ENCODE results near the gene CCDC6.
"Not testable (repeated sequence)": the region's sequence is repeated elsewhere in the genome, so short reads cannot be mapped to it uniquely, and the experiment has no call there.

CCDC6 gene

DNA sequence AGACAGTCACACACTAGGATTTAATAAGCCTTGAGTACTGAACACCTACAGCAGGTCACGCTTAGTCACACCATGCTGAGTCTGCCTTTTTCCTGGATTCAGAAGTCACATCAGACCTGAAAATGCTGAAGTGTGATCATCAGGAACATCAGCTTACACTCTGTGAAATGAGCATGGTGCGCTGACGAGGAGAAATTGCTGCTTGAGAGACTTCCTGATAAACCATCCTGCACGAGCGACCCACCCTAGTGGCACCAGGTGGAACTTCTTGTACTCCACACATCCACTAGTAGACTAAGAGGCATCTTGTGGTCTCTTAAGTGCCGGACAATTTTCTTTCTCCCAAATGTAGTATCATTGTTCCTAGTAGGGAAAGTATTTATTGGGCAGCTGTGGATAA lies 101.3 kb downstream of the CCDC6 start:
- no peak for DNase-seq

DNA sequence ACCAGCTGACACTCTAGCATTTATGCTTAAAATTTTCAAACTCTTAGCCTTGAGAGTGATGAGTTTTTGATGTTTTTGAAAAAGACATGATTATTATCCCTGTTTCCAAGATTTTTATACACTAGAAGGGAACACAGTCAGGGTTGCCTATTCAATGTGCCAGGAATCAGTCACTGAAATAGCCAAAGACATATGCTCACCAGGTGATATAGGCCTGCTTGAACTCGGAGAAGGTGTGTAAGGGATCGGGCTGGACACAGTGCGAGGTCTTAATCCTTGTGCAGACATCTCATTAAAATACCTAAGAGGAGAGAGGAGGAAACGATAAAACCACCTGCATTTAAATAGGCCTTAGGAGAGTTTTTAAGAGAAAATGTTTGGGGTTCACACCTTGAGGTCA lies 102.1 kb downstream of the CCDC6 start:
- DNase-seq, result no peak

DNA sequence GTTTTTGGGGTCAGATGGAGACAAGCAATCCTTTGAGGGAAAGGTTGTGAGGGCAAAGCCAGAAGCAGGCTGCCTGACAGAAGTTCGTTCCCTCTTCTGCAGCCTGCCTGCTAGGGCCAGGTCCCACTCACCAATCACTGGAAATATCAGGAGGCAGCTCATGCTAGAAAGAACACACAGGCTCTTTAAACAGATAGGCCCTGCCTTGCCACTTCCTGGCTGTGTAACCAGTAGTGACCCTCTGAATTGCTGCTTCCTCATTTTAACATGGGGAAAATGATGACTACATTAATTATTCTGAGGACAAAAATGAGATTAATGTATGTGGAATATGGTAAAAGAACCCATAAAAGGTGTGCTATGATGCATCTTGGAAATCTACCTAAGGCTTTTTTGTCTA lies 102.6 kb downstream of the CCDC6 start:
- DNase-seq, result no peak

DNA sequence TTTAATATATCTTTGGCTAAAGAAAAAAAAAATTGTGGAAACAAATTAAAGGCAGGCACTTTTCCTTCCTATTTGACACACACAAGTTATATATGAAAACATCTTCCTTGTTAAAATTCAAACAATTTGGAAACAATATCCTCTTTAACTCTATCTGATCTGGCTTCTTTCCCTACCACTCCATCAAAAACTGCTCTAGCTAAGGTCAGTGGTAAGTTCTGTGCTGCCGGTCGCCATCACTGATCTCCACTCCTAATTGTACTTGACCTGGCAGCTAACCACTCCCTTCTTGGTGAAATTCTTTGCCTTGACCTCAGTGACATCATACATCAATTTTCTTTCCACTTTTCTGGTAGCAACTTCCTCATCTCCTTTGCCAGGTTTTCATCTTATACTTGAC lies 105.2 kb downstream of the CCDC6 start:
- no peak for DNase-seq

DNA sequence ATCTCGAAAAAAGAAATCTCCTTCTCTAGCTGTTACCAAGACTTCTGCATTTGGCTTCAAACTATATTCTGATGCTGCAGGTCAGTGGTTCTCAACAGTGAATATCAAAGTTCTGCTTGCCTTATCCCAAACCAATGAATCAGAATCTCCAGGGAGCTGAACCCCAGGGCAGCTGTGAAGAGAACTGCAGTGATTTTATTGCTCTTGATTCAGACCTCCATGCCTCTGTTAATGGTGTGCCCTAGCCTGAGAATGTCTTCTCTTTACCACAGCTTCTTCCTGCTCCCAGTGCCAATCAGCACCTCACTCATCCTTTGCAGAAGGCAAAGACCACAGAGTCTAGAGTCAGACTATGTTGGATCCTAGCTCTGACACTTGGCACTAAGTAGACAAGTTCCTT lies 106.9 kb downstream of the CCDC6 start:
- DNase-seq, result no peak

DNA sequence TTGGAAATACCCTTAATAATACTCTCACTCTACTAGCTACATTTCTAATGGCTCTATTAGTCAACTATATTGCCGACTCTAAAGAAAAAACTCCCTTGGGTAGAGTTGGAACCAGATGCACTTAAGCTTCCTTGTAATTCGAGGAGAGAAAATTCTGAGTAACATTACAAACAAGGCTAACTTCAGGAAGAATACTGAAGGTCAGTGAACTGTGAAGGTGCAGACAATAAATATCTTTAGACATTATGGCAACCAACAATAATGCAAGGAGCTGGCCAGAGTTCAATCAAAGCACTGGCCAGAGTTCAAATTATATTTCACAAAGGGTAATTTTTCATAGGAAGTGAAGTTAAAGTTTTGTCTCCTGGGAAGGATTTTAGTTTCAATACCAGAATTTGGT lies 112.4 kb downstream of the CCDC6 start:
- DNase-seq, result no peak

DNA sequence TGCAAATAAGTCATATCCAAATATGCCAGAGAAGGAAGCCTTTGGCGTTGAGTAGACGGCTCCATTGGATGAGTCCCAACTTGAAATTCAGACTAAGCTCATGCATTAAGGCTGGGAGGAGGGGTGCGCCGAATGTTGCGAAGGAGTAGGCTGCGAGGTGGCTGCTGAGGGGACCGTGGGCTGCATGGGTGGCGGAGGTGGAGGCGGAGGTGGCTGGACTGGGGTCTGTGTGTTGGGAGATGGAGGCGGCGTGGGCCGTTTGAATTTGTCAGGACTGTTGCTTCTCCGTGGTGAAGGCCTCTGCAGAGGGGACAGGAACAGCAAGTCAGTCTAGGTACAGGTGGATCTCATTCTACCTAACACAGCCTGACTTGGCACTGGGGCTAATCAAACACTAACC lies 113.5 kb downstream of the CCDC6 start:
- no peak for DNase-seq

DNA sequence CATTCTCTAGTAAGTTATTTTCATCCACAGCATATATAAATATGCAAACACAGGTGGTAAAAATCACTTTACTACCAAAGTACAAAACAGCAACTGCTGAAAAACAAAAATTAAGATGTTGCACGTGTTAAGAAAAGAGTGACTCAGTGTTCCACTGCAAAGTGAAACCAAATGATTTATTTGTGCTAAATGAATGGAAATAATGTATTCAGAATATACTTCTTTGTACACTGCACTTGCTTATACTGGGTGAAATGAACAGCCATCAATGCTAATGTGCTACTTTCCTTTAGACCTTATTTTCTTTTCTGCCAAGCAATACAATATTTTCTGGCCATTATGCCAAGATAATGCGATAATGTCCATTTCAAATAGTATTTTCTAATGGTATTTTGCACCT lies 114.8 kb downstream of the CCDC6 start:
- no peak for DNase-seq

DNA sequence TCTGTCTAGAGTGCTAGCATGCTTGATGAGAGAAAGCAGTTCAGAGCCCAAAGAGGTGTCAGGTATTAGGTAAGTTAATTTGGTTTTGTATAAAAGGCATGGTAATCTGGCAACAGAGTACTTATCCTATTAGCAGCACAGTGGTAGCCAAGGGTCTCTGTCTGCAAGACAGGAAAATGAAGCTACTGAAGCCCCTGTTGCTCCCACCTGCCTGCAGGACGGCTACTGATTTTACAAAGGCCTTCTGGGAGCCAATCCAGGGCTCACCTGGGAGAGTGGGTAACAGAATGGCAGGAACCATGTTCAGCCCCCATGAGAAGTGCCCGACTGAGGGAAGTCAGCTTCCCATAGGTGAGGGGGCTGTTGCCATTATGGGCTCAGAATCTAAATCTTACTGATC lies 116.3 kb downstream of the CCDC6 start:
- DNase-seq, result not testable (repeated sequence)

DNA sequence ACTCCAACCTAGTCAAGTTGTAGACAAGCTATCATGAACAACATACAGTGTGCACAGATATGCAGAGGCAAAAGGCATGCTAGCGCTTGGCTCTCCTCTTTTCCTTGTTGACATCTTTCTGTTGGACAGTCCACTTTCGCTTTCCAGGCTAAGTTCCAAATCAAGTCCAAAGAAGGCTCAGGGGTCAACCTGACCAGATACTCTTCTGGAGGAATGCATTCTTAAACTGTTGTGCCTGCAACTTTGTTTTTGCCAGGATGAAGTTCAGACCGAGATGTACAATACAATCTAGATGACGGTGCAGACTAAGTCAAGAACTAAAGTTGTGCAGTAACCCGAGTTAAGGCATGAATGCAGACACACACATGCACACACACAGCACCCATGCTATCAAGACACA lies 117.4 kb downstream of the CCDC6 start:
- DNase-seq, result not testable (repeated sequence)

DNA sequence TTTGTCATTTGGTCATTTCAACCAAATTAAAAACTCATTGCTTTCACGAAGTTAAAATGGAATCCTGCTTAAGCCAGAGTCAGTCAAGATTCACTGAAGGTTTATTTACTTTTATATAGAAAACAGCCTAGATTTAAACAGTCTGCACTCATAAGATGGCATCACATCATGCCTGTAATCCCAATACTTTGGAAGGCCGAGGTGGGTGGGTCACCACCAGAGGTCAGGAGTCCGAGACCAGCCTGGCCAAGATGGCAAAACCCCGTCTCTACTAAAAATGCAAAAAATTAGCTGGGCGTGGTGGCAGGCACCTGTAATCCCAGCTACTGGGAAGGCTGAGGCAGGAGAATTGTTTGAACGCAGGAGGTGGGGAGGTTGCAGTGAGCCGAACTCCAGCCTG lies 119.3 kb downstream of the CCDC6 start:
- not testable (repeated sequence) for DNase-seq

DNA sequence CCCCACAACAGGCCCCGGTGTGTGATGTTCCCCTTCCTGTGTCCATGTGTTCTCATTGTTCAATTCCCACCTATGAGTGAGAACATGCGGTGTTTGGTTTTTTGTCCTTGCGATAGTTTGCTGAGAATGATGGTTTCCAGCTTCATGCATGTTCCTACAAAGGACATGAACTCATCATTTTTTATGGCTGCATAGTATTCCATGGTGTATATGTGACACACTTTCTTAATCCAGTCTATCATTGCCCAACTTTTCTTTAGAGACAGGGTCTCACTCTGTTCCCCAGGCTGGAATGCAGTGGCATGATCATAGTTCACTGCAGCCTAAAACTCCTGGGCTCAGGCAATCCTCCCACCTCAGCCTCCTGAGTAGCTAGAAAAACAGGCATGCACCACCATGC lies 120.9 kb downstream of the CCDC6 start:
- not testable (repeated sequence) for DNase-seq

DNA sequence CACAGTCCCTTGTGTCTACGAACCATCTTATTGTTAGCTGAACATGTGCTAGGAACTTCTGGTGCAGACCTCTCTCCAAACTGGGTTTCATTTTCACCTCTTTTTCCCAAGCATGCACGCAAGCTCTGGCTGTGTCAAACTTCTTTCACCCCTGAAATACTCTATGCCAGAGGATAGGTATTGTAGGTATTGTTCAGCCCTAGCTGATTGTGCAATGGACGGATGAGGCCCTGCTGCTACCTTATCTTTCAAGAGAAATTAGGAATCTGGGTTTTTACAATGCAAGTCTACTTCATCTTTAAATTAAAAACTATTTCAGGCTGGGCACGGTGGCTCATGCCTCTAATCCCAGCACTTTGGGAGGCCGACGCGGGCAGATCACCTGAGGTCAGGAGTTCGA lies 124.8 kb downstream of the CCDC6 start:
- no peak for DNase-seq

DNA sequence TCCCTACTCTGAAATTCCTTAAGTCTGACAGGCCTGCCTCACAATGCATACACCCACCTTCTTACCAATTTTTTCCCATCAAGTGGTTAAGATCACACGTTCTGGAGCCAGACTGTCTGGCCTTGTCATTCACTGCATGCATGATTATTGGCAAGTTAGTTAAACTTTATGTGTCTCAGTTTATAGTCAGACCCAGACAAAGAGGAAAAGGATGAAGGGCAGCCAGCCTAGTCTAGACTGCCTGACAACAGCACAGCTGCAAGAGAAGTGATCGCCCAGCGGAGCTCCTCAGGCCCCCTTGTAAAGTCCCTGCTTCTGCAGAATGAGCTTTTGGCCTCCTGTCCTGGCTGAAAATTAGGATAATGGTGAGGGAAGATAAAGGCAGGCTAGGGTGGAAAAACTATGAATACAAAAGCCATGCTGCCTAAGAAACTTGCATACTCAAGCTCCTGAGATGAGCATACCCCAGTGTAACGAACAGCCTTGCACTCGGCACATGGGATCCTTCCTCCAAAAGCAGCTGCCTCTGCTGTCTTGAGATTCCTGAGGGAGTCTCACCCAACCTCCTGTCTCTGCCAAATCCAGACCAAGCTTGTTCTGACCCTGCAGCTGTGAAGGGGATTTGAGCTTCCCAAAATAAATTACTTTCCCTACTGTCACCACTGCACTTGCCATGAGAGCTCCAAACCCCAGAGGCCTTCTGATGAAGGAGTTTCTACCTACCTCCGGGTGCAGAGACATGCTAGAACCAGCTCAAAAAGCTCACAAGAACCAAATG lies 126.4 kb downstream of the CCDC6 start:
- DNase-seq, result no peak

DNA sequence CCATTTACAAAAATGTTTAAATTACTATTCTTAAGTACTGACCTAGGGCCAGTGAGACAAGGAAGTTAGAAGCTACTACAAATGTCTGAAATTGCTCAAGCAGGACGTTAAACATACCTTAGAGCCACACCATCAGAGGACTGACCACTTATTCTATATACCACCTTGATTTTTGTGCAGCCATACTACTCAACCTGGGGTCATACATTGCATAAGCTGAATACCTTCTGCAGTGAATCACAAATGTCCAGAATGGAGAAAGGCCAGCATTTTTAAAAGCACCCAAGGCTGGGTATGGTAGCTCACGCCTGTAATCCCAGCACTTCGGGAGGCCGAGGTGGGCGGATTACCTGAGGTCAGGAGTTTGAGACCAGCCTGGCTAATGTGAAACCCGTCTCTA lies 131.9 kb downstream of the CCDC6 start:
- DNase-seq, result no peak

DNA sequence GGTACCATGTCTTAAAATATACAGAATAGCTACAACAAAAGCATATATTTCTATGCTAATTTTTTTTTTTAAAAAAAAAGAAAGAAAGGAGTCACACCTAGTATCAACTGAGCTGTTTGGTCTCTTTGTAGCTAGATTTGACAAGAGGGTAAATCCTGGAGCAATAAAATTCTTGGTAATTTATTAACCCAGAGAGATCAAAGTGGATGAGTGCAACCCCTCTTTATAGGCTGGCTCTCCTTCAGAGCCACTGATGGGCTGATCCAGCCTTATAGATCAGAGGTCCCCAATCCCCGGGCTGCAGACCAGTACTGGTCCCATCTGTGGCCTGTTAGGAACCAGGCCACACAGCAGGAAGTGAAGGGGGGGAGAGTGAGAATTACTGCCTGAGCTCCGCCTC lies 133.3 kb downstream of the CCDC6 start:
- DNase-seq, result no peak

DNA sequence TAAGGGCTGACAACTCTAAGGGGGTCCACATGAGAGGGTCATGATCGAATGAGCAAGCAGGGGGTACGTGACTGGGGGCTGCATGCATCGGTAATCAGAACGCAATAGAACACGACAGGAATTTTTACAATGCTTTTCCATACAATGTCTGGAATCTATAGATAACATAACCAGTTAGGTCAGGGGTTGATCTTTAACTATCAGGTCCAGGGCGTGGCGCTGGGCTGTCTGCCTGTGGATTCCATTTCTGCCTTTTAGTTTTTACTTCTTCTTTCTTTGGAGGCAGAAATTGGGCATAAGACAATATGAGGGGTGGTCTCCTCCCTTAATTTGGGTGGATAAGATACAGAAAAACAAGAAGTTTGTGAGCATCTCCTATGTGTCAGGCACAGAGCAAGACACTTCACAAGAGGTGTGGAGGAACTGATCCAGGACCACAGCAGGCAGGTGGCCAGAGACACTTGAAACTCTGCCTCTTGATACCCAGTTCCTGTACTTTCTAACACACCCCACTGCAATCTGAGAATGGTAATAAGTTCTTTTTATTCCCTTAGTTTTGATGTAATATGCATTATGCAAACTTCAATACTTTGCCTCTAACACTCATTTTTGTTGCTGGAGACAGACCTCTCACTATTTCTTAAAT lies 135.1 kb downstream of the CCDC6 start:
- no peak for DNase-seq

DNA sequence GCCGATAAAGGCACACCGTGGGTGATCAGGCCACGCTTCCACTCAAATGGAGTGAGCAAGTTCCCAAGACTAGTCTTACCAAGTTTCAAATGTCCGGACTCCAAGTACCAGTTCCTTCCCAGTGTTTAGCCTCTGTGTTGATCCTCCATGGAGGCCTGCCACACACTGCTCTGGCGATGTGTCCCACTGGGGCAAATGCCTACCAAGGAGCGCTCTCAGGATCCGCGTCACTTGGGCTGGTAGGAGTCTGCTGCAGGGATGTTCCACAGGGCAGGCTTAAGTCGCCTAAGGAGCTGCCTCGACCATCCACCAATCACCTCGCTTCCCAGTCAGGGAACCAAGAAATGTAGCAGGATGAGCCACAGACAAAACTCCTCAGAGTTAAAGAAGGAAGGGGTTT lies 135.7 kb downstream of the CCDC6 start:
- DNase-seq, result no peak

DNA sequence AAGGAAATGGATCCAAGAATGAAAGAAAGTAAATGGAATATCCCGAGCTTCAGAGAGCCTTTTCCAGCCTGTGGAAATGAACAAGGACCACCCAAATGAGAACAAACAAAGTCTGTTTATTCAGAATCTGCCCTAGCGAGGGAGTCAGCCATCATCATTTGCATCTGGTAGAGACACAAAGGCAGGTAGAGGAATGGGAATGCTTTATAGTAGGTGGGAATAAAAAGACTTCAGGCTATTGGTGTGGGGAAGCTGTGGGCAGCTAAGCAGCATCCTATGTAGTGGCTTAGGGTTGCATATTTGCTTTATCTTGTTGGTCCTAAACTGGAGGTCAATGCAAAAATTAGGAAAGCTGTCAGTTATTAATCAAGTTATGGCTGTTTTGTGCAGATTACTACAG lies 143.9 kb downstream of the CCDC6 start:
- DNase-seq, result no peak

DNA sequence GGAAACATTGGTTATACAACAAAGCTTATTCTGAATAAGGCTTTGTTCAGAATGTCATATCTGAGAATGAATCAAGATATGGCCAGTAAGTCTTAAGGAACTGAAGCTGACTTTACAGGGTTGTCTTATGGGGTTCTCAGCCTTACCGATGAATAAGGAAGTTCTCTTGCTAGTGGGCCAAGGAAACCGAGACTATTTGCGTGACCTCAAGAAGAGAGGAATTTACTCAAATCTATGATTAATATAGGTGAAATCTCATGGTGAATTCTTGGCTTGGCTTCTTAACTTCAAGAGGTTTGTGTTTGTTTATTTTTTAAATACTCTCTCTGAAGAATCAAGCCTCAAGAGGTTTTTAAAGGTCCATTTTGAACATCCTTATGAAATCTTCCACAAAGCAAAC lies 148.4 kb downstream of the CCDC6 start:
- DNase-seq, result no peak

DNA sequence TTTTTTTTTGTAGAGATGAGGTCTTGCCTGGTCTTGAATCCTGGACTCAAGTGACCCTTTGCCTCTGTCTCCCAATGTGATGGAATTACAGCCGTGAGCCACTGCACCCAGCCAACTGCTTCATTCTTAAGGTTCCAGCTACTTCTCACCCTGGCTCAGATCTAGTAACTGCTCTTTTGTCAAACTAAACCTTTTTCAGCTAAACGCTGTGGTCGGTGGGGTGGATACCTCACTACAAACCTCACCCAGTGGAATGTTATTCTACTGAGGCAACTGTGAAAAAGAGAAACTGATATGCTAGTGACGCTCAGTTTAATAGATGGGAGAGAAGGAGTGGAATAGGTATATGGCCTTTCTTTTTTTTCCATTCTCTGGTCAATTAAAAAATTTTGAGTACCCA lies 151.4 kb downstream of the CCDC6 start:
- no peak for DNase-seq

DNA sequence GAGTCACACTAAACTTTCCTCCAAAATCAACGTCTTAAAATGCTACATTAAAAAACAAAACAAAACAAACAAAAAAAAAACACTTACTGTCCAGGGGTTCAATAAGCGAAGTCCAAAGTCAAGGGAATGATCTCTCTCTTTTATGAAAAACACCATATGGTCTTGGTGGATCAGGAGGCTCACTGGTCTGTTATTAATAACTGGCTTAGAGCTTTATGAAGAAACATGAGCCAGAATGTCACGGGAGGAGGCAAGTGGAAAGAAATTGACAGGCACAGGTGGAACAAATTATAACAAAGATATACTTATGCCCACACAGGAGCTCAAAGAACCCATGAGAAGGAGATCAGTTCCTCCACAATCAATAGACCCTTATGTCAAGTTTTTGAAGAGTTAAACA lies 153.1 kb downstream of the CCDC6 start, which contains the start of gene MRLN:
Gene MRLN (minus strand): TSS at position 189 of the 400 bp plus-strand sequence.
- no peak for DNase-seq

DNA sequence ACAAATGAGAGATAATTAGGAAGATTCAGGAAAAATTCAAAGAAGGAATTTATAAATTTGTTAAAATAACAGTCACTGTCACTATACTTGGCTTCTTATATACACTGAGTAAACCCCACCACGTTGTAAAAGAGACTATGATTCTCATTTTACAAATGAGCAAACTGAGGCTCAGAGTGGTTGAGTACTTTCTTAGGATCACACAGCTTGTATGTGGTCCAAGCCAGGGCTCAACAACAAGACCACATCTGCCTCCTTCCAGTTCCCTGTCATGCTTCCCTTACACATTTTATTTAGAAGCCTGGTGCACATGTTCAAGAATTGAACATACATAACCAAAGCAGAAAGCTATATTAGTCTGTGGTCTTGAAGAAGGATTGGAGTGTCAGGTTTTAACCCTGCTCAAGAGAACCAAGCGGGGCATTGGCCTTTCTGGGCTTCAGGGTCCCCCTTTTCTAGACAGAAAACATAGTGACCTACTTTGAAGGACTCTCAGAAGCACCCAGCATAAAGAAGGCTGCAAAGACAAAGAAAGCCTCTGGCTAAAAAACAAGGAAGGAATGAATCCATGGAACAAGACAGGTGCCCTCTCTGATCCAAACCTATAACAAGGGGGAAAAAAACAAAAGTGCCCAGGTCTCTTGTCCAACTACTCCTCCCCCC lies 153.9 kb downstream of the CCDC6 start:
- no peak for DNase-seq

All from NCI-H2227 treated with DMSO at 0.1 percent for 48 hours (cell line).